Measurements from ENCODE around the gene SIL1.
"Not testable (repeated sequence)": the region's sequence is repeated elsewhere in the genome, so short reads cannot be mapped to it uniquely, and the experiment has no call there.

Gene SIL1

DNA sequence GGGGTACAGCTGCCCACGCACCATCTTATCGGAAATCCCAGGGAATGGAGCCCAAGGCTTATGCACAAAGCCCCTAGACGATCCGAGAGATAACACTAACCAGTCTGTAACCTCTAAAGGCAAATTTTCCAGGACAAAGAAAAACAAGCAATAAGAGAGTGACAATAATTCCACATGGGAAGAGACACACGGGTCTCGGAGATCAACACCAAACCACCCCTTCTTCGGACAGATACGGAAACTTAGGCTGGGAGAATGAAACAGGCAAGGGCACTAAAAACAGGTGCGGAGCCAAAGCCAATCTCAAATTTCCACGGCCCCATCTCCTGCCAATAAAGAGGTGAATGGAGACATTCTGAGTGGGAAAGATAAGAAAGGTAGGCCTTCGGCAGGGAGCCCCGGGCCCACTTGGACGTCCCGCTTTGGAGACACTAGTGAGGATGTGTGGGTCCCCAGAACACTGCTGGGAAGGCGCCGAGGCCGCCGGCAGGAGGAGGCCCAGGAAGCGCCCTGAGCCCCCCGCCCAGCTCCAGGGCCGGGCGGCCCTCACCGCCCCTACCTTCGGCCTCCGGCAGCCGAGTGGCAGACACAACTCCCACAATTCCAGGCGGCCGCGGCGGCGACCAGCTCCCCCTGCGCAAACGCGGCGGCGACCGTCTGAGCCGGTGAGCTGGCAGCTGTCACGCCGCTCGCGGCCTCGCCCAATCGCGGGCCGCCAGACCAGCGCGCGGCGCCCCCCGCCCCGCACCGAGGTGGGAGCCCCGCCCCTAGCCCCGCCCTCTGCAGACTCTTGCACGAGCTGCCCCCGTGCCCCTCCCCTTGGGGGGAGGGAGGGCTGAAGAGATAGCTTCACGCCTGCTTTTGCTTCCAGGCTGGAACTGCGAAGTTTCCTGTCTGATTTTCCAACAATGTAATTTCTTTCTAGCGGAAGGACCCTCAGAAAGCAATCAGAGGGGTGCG lies at the start of gene SIL1:
Gene SIL1, minus strand, starts transcription at position 659 of the 960 bp plus-strand sequence. CDS start 70,525 bp downstream, outside the sequence.
- peak; percentile 99 to 100 for ATAC-seq

DNA sequence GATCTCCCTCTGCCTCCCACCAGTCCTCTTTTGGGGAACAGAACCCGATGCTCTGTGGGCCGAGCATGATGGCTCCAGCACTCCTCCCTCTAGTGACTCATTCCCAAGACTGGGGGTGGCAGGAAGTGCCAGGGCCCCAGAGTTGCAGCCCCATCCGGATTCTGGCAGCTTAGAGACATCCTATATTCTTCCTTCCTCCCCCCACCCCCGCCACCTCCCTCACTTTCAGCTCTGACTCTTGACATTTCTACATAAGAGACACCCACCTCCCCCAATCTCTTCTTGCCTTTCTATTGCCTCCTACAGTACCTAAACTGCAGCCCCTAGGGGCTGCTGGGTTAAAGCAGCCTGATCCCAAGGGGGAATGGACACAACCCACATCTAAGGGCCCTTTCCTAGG lies 48.2 kb upstream of the SIL1 start:
- ATAC-seq = peak; percentile 87 to 93

DNA sequence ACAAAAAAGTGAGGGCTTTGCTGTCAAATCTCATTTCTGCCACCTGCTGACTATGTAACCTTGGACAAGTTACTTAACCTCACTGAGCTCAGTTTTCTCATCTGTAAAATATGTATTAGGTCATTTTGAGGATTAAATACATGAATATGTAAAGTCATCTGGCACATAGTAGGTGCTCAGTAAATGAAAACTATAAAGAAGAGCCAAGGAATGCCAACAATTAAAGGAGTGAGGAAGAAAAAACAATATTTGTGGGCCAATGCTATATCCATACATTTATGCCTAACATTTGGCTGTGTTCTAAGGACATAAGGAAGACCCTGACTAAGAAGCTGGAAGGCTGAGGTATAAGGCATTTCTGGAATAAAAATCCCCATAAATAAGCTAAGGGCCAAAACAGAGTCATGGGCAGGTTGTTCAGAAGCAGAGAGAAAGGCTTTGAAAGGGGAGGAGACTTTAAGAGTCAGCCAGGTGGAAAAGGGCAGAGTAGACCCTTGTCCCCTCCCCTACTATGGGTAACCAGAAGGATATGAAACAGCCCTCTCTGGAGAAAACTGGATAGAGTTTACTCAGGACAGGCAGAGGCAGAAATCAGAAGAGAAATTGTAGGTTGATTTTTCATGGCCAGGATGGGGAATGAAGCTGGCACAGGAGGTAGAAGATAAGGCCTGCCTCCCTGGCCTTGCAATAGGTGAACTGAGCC lies 47.6 kb upstream of the SIL1 start:
- no peak for ATAC-seq

DNA sequence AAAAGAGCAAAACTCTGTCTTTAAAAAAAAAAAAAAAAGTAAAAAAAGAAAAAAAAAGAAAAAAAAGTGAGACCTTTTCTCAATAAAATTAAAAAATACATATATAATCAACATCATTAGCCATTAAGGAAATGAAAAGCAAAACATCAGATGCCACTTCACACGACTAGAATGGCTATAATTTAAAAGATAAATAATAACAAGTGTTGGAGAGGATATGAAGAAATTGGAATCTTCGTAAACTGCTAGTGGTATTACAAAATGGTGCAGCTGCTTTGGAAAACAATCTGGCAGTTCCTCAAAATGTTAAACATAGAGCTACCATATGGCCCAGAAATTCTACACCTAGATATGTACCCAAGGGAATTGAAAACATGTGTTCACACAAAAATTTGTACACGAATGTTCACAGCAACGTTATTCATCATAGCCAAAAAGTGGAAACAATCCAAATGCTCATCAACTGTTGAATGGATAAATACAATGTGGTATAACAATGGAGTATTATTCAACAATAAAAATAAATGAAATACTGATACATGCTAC lies 45.3 kb upstream of the SIL1 start:
- ATAC-seq = no peak

DNA sequence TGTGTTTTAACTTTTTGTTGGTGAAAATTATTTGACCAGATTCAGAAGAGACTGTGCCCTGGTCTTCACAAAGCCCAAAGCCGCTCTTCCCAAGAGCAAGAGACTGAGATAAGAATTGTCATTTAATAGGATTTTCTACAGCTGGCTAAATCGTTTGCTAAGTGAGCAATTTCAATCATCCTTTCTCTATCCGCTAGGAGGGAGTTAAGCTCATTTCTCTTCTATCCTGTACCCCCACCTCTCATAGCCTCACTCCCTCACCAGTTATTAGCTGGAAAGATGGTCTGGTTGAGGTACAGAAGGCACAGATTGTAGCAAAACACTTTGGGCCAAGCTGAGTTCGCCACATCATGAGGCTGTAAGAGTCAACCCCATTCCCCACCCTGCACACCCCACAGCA lies 43.0 kb upstream of the SIL1 start:
- ATAC-seq = no peak

DNA sequence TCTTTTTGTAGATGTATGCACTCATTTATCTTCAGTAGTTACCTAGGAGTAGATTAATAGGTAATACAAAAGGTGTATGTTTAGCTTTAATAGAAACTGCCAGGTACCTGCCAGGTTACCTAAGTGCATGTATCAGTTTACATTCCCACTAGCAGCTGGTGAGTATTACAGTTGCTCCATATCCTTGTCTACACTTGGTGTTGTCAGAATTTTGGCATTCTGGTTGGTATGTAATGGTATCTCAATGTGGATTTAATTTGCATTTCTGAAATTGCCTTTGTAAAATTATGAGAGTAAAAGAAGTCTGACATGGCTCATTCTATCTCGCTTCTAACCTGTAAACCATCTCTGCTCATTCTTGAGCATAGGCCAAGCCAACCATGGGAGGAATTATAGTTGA lies 38.3 kb upstream of the SIL1 start:
- ATAC-seq = no peak

DNA sequence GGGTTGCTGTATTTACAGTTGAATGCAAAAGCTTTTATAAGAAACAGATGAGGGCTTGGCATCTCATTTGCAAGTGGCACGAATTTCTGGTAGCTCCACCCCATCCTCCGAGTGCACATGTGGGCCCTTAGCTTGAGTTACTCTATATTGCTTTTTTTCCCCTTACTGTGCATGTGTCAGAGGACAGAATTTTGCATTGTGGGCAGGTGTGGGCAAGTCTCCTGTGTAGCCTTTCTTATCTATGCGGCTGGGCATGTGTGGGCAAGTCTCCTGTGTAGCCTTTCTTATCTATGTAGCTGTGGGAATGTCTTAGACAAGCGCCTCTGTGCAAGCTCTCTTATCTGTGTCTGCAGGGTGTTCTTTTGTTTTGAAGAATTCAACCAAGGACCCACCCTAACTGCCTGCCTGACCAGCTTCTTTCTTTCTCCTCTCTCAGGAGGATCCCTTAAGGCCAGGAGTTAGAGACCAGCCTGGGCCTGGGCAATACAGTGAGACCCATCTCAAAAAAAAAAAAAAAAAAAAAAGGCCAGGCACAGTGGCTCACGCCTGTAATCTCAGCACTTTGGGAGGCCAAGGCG lies 34.1 kb upstream of the SIL1 start:
- no peak for ATAC-seq

DNA sequence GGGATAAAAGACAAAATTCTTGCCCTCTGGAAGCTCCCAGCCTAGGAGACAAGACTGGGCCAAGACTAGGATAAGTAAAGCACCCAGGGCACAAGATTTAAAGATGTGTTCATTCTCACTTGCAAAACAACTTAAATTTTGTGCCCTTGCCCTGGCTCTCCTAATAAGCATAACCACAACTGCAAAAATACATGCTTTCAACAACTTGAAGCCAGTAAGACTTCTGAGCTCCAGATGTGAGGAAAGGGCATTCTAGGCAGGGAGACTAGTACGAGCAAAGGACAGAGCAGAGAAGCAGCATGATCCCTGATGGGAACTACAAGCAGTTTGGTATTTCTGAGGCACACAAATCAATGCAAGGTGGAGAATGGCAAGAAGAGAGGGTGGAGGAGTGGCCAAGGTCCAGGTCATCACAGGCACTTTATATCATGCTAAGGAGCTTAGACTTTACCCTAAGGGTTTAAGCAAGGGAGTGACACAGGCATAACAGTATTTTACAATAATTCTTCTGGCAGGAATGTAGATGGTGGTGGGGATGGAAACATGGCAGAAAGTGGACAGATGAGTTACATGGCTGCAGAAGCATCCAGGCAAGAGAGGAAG lies 30.1 kb upstream of the SIL1 start:
- no peak for ATAC-seq

DNA sequence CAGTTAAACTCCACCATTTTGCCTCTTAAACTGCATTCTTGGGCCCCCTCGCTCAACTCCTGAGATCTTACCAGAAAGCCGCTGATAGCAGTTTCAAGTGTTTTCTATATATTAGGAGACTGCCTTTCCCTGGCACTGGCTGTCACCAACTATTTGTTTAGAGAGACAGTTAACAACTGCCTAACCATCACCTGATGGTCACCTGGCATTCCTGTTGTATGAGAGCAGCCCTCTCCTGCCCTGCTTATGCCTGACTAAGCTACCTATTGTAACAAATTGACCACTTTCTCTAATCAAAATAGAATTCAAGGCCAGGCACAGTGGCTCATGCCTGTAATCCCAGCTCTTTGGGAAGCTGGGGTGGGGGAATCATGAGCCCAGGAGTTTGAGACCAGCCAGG lies 28.0 kb upstream of the SIL1 start:
- ATAC-seq = no peak

DNA sequence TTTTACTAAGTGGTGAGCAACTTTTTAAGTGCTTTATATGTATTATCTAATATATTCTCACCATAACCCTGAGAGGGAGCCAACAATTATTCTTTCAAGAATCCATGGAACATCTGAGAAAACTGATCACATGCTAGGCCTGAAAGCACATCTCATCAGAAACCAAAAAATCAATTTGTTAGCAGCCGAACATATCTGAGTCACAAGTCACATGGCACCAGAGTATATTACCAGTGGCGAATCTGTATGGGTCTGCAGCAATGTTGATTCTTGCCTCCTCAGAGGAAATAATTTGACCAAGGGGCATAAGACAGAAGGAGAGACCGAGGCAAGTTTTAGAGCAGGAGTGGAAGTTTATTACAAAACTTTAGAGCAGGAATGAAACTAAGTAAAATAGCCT lies 25.3 kb upstream of the SIL1 start:
- ATAC-seq = no peak

DNA sequence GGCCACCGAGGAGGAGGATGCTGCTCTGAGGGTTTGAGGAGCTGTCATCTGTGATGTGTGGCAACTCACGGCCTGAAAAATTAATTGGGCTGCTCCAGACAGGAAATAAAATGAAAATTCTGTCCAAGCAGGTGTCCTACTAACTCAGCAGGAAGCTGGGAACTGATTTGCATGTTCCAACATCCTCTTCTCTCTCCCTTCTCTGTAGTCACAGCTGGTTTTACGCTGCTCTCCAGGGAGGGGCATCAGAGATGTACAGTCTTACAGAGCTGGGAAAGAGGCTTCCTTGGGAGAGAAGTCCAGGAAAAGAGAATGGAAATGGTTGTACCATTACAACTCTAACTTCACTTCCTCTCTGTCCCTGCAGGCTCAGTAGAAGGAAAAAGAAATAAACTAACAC lies 24.2 kb upstream of the SIL1 start:
- ATAC-seq = no peak

DNA sequence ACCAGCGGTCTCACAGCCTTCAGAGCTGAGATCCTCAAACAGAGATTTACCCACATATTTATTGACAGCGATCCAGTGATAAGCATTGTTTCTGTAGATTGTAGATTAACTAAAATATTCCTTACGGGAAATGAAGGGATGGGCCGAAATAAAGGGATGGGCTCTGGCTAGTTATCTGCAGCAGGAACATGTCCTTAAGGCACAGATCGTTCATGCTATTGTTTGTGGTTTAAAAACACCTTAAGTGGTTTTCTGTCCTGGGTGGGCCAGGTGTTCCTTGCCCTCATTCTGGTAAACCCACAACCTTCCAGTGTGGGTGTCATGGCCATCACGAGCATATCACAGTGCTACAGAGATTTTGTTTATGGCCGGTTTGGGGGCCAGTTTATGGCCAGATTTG lies 19.9 kb upstream of the SIL1 start:
- not testable (repeated sequence) for ATAC-seq

DNA sequence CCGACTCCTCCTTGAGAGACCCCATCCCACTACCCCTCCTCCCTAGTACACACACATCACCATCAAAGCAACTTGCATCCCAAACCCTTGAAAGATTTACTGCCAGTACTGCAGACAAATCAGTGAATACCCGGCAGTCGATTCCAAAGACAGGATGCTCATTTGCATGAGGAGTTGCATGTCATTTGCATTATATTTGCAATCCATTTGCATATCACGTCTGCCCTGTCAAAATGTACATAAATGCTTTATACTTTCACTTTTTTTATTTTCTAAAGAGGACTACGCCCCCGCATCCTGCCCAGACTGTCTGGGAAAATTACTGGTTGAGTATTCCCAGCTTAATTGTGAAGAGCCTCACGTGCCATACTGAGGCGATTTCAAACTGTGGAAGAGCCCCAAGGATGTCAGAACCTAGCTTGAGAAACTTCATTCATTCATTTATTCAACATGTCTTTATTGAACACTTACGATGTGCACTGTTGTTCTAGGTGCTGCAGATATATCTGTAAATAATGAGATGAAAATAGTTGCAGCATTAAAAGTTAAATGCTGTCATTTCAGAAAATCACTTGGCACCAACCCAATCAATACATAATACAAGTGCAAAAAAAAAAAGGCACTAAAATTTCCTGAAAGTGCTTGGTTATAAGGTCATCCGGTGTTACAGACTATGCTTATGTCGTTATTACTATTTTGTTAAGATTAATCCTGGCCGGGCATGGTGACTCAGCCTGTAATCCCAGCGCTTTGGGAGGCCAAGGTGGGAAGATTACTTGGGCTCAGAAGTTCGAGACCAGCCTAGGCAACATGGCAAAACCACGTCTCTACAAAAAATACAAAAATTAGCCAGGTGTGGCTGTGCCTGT lies 17.2 kb upstream of the SIL1 start:
- ATAC-seq = no peak

DNA sequence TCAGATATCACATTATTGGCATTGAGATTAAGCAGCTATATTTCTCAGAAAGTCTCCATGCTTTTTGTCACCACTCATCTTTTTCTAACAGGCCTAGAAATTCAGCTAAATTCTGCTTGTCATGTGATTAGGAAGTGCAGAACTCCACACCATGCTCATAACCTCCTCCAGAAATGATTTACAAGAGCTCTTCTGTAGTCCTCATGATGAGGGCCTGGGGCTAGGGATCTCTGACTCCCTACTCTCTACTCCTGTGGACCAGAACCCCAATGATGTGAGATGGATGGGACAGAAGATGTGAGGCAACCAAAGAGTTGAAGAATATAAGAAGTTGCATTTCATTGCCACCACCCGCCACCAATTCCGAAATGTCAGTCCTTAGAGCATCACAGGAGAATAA lies 16.5 kb upstream of the SIL1 start:
- ATAC-seq = no peak

DNA sequence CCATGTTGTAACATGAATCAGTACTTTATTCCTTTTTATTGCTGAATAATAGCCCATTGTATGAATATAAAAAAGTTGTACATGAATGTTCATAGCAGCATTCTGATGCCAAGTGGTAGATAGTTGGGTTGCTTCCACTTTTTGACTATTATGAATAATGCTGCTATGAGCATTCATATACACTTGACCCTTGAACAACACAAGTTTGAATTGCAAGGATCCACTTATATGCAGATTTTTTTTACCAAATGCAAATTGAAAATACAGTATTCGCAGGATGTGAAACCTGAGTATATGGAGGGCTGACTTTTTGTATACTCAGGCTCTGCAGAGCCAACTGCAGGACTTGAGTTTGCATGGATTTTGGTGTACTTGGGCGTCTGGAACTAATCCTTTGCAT lies 14.7 kb upstream of the SIL1 start:
- no peak for ATAC-seq

DNA sequence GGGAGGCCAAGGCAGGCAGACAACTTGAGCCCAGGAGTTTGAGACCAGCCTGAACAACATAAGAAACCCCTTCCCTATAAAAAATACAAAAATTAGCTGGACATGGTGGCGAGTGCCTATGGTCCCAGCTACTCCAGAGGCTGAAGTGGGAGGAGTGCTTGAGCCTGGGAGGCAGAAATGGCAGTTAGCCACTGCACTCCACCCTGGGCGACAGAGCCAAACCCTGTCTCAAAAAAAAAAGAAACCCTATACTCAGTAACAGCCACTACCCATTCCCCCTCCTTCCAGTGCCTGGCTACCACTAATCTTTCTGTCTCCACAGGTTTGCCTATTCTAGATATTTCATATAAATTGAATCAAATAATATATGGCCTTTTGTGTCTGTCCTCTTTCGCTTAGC lies 14.3 kb upstream of the SIL1 start:
- ATAC-seq = no peak

DNA sequence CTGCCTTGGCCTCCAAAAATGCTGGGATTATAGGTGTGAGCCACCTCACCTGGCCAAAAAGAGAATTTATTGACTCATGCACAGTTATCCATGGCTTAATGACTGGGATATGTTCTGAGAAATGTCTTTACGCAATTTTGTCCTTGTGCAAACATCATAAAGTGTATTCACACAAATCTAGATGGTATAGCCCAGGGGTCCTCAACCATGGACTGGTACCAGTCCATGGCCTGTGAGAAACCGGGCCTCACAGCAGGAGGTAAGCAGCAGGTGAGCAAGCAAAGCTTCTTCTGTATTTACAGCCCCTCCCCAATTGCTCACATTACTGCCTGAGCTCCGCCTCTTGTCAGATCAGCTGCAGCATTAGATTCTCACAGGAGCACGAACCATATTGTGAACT lies 12.4 kb upstream of the SIL1 start:
- ATAC-seq = no peak

DNA sequence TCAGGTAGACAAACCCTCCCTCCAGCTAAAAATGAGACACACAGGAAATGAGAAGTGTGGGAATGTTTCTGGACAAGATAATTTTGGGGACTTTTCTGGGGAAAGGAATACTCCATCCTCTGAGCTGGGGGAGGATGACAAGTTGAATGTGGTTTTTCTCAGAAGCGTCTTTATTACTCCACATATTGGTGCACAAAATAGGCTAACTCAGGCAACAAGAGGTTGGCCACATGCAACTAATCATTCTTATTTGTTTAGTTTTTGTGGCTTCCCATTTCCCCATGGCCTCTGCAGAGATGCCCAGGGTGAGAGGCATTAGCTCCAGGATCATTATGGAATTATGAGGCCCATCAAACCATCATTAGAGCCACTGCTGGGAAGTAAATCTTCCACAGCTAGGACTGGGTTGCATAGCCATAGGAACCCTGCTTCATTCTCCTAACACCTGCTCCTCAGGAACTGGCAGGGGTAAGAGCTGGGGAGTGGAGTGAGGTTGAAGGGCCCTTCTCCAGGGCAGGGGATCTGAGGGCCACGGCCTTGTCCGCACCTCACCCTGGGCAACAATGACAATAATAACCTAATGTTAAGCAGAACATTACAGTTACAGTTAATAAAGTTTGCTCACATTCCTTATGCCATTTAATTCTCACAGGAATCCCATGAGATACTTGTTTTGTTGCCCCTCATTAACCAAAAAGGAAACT lies 9.3 kb upstream of the SIL1 start:
- ATAC-seq = no peak

DNA sequence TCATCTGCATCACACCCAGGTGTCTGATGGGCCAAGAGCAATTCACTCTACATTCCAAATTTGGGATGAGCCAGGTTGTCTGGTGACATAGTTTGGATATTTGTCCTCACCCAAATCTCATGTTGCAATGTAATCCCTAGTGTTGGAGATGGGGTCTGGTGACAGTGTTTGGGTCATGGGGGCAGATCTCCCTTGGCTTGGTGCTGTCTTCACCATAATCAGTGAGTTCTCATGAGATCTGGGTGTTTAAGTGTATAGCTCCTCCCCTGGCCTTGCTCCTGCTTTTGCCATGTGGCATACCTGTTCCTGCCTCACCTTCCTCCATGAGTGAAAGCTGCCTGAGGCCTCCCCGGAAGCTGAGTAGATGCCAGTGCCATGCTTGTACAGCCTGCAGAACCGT lies 7.4 kb upstream of the SIL1 start:
- ATAC-seq = peak in 1 of 2 donors; percentile 13

DNA sequence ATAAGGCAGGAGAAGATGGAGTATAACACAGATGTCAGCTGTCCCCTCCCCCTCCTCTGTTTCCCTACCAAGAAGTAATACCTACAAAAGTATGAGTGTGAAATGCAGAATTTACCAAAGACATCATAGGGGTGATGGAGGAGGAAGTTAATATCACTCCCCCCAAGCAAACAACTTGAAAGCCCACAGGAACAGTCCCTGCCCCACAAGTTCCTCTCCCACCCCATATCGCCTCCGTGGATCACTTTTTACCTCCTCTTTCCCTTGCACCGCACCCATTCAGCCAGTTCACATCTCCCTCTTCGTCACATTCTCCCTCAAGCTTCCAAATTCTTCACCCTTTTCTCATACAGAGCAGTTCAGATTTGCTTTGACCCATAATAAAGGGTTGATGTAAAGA lies 7.0 kb upstream of the SIL1 start:
- ATAC-seq = no peak

DNA sequence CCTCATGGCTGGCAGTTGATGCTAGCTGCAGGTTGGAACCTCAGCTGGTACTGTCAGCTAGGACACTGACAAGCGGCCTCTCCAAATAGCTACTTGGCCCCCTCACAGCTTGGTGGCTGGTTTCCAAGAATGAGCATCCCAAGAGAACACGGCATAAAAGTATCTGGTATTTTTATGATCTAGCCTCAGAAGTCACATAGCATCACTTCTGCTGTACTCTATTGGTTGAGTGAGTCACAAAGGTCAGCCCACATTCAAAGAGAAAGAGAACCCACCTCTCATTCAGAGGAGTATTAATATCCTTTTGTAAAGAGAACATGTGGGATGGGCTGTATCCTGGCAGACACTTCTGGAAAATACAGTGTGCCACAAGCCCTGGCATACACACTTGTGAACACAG lies 6.0 kb upstream of the SIL1 start:
- ATAC-seq = peak in 1 of 2 donors; percentile 17
